Activated T-cell treated with anti-CD3 and anti-CD28 coated beads for 24 hours (primary cell): ENCODE results near the gene SFXN3.

Experiments
- DNase-seq: peaks from one replicate; pipeline ENCODE4 v3.0.0-alpha.2; 2020; ENCODE audit warnings: low read depth

SFXN3 gene

DNA sequence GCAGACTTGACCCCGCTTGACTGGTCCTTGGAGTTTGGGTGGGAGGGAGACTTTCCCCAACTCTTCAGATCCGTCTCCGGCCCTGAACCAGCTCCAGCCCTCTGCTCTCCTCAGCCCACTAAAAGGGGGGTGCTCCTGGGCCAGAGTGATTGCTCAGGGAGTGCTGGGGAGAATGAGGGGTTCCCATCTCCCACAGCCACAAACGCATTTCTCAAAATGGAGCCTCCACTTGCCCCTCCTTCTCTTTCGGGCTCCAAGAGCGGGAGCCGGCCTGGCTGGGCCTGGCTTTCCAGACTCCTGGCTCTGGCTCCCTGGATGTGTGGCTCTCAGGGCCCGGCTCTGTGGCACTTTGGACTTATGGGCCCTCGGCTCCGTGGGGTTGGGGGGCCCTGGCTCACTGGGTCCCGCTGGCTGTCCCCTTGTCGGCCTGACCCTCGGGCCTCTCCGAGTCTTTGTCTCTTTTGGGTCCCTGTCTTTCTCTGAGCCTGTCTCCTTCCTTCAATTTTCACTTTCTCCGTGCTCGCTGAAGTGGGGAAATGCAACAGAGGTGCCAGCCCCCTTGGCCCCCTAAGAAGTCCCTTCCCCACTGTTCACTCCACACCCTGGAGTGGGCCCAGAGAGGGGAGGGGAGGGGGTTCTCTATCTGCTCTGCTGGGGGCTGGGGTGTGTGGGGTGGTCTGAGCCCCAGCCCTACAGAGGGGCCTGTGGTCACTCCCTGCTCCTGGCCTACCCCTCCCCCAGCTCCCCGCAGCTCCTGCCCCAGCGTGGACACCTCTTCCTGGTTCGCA is 30.7 kb upstream of the SFXN3 start:
- DNase-seq, result no peak

DNA sequence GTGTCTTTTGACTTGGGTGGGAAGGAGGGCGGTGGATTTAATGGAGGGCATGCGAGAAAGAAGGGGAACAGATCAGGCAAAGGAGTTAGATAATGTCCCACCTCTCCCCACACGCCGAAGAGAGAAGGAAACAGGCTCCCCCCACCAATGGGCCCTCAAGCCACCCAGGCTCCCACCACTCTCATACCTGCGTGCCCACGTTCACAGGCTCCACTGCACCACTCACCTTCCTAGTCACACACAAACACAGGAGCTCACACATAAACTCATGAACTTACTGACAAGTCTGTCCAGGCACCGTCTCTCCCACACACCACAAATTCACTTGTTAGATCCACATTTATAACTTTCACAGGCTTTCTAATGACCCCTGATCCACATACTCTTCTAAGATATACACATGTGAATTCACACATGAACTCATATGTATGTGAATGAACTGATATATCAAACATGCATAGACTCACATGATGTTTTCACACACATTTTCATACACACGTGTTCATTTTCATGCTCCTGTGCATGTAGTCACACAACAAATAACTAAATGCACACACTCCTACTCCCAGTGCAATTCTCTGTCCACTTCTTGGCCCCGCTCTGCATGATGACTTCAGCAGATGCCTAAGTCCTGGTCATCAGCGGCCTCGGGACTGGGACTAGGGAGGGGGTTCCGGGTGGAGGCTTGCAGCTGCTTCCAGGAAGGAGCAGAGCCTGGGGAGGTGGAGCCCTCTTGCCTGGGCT is 29.9 kb upstream of the SFXN3 start:
- DNase-seq, result no peak

DNA sequence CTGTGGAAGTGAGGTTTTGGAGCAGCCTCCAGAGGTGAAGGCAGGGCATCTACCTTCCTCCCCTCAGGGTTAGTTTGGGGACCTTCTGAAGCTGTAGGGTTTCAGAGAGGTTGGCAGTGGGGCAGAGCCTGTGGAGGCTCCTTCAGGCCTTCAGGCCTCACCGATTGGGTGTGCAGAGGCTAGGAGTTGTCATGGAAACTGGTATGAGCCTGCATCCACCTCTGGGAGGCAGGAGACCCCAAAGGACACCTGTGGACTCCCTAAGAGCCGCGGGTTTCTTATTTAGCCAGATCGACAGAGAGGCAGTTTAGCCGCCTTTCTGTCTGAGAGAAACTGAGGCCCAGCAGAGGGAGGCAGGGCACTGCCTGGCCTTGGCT is 29.4 kb upstream of the SFXN3 start:
- no peak for DNase-seq

DNA sequence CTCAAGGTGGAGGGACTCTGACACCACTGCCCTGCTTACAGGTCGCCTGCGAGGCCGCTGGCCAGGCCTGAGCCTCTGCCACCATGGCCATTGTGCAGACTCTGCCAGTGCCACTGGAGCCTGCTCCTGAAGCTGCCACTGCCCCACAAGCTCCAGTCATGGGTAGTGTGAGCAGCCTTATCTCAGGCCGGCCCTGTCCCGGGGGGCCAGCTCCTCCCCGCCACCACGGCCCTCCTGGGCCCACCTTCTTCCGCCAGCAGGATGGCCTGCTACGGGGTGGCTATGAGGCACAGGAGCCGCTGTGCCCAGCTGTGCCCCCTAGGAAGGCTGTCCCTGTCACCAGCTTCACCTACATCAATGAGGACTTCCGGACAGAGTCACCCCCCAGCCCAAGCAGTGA is 28.6 kb upstream of the SFXN3 start:
- DNase-seq, result no peak

DNA sequence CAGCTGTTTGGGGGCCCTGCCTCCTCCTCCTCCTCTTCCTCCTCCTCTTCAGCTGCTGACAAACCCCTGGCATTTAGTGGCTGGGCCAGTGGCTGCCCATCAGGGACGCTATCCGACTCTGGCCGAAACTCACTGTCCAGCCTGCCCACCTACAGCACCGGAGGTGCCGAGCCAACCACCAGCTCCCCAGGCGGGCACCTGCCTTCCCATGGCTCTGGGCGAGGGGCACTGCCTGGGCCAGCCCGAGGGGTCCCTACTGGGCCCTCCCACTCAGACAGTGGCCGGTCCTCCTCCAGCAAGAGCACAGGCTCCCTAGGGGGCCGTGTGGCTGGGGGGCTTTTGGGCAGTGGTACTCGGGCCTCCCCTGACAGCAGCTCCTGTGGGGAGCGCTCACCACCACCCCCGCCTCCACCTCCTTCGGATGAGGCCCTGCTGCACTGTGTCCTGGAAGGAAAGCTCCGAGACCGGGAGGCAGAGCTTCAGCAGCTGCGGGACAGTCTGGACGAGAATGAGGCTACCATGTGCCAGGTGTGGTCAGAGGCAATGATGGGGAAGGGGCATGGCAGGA is 27.3 kb upstream of the SFXN3 start:
- no peak for DNase-seq

DNA sequence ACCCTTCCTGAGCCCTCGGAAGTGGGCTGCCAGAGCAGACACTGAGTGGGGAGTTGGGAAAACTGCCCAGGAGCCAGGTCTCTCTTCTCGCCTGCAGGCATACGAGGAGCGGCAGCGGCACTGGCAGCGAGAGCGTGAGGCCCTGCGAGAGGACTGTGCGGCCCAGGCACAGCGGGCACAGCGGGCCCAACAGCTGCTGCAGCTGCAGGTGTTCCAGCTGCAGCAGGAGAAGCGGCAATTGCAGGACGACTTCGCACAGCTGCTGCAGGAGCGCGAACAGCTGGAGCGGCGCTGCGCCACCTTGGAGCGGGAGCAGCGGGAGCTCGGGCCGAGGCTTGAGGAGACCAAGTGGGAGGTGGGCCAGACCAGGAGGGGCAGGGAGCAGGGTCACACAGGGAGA is 25.7 kb upstream of the SFXN3 start:
- DNase-seq, result no peak

DNA sequence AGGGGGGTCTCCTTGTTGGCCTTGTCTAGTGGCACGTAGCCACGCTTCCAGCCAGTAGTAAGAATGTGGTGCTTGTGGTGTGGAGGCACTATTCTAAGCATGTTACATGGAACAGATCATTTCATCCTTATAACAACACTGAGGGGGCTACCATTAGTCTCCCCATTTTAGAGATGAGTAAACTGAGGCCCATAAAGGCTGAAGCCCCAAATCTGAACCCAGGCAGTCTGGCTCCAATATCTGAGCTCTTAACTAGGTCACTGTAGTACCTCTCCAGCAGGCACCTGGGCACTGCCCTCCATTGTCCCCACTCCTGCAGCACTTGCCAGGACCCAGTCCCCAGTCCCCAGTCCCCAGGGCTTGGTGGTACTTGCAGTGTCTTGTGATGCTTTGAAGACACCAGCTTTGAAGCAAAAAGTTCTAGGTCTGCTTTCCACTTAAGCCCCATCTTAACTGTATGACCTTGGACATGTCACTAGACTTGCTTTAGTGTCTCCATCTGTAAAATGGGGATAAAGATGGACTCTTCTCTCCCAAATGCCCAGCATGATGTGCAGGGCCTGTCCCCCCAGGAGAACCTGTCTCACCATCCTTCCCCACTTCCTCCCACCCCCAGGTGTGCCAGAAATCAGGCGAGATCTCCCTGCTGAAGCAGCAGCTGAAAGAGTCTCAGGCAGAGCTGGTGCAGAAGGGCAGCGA is 25.0 kb upstream of the SFXN3 start:
- DNase-seq, result no peak

DNA sequence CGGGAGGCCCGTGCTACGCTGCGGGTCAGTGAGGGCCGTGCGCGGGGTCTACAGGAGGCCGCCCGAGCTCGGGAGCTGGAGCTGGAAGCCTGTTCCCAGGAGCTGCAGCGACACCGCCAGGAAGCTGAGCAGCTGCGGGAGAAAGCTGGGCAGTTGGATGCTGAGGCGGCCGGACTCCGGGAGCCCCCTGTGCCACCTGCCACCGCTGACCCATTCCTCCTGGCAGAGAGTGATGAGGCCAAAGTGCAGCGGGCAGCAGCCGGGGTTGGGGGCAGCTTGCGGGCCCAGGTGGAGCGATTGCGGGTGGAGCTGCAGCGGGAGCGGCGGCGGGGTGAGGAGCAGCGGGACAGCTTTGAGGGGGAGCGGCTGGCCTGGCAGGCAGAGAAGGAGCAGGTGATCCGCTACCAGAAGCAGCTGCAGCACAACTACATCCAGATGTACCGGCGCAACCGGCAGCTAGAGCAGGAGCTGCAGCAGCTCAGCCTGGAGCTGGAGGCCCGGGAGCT is 24.4 kb upstream of the SFXN3 start:
- DNase-seq, result no peak

DNA sequence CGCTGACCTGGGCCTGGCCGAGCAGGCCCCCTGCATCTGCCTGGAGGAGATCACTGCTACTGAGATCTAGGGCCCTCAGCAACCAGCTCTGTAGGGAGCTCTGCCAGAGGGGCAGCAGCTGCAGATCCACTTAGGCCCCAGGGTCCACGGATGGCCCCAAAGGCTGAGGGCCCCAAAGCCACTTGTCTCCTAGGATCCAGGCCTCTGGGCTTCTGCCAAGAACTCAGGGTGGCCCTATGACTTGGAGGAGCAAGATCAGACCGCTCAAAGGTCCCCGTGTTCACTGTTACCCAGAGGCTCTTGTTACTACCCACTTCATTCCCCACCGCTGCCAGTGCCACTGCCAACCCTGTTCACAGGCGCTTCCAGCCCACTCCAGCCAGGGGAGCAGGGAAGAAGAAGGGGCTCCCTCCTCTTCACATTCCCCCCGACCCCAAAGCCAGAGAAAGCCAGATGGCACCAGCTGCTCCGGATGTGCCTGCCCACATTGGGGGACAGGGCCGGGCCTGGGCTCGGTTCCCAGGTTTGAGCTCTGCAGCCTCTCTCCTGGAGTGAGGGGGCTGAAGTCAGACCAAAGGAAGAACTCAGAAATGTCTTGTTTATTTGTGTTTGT is 23.8 kb upstream of the SFXN3 start:
- no peak for DNase-seq

DNA sequence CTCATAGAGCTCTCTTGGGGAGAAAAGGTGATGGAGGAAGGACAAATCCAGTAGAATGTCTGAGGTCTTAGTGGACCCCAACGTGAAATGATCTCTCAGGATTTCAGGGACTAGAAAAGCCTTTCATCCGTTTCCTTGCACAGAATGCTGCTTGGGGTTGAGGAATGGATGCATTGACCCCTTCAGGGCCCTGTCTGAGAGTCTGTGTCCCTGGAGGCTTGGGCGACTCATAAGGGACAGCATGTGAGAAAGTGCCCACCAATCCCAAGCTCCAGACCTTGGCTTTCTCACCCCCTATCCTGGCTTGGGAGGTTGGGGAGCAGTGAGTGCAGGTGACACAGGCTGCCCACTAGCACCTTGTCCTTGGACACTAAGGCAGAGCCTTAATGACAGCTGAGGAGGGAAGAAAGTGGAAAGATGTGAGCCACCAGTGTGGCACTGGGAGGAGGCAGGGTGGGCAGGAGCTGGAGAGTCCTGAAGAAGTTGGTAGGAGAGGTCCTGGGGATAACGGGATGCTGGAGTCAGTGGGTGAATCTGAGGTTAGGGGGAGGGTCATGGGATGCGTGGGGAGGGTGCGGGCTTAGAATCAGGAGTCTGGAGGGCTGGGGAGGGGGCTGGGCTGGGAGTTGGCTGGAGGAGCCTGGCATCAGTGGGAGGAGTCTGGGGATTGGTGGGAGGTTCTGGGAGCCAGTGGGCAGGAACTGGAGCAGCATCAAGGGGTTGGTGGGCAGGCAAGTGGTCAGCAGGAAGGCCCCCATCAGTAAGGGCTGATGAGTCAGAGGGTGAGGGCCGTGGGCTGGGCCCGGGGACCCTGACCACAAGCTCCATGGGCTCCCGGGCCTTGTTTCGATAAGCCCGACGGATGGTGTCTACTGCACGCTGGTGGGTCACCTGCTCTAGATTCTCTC is 22.9 kb upstream of the SFXN3 start:
- DNase-seq, result no peak

DNA sequence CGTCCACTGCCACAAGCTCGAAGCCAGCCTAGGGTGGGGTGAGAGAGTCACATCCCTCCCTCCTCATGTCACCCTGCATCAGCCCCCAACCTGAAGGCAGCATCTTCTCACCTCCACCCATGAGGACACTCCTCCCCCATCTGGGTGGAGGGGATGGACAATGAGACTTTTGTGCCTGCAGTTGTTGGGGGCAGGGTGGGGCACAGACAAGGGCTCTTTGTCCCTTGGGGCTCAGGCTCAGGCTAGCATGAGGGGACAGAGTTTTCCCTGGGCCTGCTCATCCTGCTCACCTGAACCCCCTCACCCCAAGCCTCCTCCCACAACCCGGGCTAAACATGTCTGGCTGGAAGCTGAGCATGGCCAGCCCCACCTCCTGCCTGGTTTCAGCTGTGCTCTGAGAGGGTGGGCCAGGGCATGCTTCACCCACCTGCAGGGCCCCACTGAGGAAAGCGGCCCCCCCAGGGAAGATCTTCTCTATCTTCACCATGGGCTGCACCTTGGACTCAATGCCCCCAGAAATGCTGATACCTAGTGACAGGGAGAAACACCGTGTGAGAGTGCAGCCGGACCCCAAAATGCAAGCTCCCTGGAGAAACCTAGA is 22.1 kb upstream of the SFXN3 start:
- DNase-seq, result no peak

DNA sequence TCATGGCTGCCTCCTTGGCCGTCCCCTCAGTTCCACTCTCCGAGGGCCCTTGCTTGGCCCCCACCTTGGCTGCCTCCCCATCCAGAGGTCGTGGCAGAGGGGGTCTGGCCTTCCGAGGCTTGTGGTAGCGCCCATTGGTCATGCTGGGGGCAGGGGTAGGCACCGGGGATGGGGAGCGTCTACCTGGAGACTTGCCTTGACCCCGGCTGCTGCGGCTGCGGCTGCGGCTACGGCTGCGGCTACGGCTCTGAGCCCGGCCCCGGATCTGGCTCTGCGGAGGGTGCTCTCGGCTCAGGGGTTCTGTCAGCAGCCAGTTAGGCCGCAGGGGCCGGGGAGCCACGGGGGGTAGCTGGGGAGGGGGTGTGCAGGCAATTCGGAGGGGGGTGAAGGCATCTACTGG is 20.7 kb upstream of the SFXN3 start:
- DNase-seq, result no peak

DNA sequence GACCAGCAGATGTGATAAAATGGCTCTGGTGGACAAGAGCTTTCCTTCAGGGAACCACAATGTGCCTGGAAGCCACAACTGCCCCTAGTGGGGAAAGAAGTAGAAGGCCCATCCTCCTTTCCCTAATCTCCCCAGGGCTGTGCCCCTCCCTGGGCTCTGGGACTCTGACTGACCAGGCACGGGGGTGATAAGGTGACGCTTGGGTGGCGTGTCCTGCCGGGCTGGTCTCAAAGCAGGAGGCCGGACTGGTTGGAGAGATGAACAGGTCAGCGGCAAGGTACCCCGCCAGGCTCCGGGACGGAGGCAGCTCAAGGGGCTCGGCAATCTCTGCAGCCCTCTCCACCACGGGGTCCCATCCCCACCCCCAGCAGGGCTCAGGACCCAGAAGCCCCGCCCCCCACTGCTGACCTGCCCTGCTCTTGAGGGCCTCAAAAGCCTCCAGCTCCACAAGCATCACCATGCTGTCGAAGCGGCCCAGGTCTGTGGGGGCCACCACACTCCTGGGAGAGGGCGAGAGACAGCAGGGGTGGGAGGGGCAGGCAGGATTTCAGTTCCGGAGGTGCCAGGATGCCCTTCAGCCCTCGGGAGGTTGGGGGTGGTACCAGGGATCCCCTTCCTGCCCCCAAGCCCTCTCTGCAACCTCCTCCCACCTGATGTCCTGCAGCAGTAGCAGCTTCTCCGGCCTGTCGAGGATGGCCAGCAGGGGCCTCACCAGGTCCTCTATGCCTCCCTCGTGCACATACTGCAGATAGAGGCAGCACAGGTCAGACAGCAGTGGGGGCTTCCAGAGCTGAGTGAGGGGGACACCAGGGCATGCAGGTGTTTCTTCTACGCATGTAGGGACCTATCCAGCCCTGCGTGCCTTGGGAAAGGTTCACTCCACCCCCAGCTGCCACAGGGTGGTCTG is 19.3 kb upstream of the SFXN3 start:
- no peak for DNase-seq

DNA sequence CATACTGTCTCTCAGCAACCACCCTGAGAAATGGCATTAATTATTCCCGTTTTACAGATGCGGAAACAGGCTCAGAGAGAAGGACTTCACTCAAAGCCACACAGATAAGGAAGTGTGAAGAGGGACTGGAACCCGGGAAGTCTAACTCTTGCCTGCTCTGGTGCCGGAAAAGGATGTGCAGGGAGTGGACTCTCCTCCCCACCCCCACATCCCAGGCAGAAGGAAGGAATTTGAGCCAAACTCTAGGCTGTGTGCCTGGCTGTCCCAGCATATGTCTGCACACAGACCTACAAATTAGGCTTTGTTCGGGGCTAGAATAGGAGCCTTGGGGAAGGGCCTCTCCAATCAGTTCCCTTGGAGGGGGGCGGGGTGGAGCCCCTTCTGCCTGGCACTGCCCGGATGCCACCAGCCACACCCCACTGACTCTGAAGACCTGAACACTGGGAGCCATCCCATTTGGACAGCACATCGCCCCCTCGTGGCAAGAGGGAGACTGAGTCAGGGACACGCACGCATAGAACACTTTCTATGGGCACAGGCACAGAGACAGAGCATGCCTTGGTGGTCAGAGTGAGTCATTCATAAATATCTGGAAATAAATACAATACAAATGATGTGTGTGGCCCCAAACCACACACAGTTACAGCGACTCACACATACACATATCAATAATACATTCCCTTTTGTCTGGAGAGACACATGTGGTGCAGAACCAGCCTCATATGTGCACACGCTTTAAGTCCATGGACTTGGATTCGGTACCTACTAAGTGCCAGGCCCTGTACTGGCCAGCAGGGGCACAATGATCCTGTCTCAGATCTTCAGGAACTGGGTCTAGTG is 18.3 kb upstream of the SFXN3 start:
- DNase-seq, result peak; percentile 70

DNA sequence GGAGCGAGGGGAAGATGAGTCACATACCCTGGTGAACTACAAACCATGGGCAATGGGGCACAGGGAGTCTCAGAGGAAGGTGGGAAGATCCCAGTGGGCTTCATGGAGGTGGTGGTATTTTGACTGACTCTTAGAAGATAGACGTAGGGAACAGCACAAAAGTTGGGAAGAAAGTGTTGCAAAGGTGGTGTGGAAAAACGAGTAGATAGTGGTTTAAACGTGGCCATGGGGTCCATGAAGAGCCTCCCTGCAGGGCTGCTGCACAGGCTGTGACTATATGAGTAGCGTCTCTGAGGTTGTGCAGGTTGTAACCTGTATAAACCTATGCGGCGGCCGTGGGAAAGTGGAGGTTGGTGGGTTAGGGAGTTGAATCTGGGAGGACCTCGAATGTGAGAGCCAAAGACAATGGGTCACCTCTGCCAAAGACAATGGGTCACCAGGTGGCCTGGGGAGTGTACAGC is 17.6 kb upstream of the SFXN3 start:
- DNase-seq, result no peak

DNA sequence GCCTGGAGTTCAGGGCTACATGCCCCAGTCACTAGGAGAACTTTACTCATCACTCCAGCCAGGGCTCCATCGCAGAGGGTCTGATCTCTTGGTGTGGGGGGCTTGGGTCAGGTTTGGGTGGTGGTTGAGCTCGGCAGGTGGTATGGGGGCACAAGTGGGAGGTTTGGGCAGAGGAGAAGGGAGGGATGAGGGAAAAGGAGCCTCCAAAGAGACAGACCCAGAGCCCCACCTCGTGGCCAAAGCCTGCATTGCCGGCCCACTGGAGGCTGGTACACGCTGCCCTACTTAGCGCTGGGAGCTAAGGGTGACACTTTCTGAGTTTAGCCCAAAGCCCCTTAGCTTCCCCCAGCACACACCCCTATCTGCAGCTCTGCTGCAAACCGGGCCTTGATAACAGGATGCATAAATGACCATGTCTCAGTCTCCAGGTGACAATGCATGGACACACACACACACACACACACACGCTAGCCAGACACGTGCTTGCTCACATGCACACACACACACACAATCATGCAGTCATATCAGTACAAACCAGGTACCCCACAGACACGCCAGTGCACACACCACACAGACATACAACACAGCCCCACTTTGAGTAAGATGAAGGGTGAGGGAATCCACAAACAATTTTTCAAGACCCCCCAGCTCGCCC is 16.7 kb upstream of the SFXN3 start:
- DNase-seq, result peak; percentile 63

DNA sequence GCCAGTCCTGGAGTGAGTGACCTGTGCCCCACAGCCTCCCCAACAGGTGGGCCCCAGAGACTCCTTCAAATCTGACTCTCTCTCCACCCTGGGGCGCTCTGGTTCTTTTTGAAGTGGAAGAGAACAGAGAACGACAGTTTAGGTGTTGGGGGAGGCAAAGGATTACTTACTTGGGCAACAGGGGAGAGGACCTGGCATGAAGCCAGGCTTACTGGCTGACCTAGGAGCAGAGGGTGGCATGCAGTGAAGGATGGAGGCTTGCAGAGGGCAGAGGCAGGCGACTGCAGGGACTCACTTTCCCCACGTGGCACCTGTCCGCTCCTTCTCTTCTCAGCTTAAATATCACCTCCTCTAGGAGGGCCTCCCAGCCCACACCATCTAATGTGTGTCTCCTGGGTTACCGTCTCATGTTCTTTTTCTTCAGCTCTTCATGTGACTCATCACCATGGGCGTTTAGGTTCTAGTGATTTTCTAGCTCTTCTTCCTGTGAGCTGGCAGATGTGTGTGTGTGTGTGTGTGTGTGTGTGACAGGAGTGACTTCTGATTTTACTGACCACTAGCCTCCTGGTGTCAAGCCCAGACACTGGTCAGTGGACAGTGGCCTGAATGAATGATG is 16.0 kb upstream of the SFXN3 start:
- DNase-seq, result no peak

DNA sequence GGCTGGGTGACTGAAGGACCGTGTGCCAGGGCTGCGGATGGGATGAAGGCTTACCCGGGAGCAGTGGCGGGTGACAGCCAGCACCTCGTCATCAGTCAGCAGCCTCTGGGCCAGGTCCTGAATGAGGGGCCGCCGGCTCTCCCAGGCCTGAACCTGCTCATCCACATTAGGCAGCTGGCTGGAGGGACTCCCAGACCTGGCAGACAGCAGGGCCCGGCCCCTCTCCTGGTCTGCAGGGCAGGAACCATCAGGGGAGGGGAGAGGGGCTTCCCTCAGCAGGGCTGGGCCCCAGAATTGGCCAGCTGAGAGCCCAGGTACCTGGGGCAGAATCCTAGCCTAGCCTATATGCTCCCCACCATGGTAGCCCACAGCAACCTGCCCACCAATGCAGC is 15.5 kb upstream of the SFXN3 start:
- DNase-seq, result no peak
